ENCODE results near the gene OR4F15.
"Not testable (repeated sequence)": the region's sequence is repeated elsewhere in the genome, so short reads cannot be mapped to it uniquely, and the experiment has no call there.

The OR4F15 gene

GRCh38 chr15:101811902-101812301 lies at the start of gene OR4F15:
OR4F15 (plus strand) TSS chr15:101812202; CDS start chr15:101818187, 5,985 bp downstream.
- no peak for DNase-seq

GRCh38 chr15:101764669-101765339 lies 47.2 kb upstream of the OR4F15 start:
- DNase-seq, result not testable (repeated sequence)

- not testable (repeated sequence) for DNase-seq
These were observed 46.7 kb upstream of the OR4F15 start for GRCh38 chr15:101765340-101765671.

GRCh38 chr15:101765772-101766456 lies 46.1 kb upstream of the OR4F15 start:
- no peak for DNase-seq

- not testable (repeated sequence) for DNase-seq
These were observed 44.8 kb upstream of the OR4F15 start for GRCh38 chr15:101767083-101767640.

- no peak for DNase-seq
These were observed 39.1 kb upstream of the OR4F15 start for GRCh38 chr15:101772921-101773320.

GRCh38 chr15:101773496-101774100 lies 38.4 kb upstream of the OR4F15 start:
- DNase-seq, result no peak

GRCh38 chr15:101775136-101775535 lies 36.9 kb upstream of the OR4F15 start:
- no peak for DNase-seq

GRCh38 chr15:101778576-101778975 lies 33.4 kb upstream of the OR4F15 start:
- not testable (repeated sequence) for DNase-seq

- DNase-seq, result not testable (repeated sequence)
These were observed 31.8 kb upstream of the OR4F15 start for GRCh38 chr15:101780225-101780624.

- DNase-seq, result no peak
These were observed 30.1 kb upstream of the OR4F15 start for GRCh38 chr15:101781928-101782327.

GRCh38 chr15:101784644-101785043 lies 27.4 kb upstream of the OR4F15 start:
- DNase-seq, result no peak

GRCh38 chr15:101786422-101786821 lies 25.6 kb upstream of the OR4F15 start:
- DNase-seq, result not testable (repeated sequence)

- DNase-seq, result not testable (repeated sequence)
These were observed 24.0 kb upstream of the OR4F15 start for GRCh38 chr15:101788001-101788400.

- DNase-seq, result not testable (repeated sequence)
These were observed 23.3 kb upstream of the OR4F15 start for GRCh38 chr15:101788503-101789269.

GRCh38 chr15:101790748-101791147 lies 21.3 kb upstream of the OR4F15 start:
- not testable (repeated sequence) for DNase-seq

- not testable (repeated sequence) for DNase-seq
These were observed 18.0 kb upstream of the OR4F15 start for GRCh38 chr15:101793981-101794380.

- DNase-seq, result no peak
These were observed 16.5 kb upstream of the OR4F15 start for GRCh38 chr15:101795455-101795854.

- DNase-seq, result no peak
These were observed 12.3 kb upstream of the OR4F15 start for GRCh38 chr15:101799665-101800064.

GRCh38 chr15:101801048-101801447 lies 11.0 kb upstream of the OR4F15 start:
- DNase-seq, result no peak

- DNase-seq, result no peak
These were observed 8.8 kb upstream of the OR4F15 start, which contains the start of gene OR4F6 for GRCh38 chr15:101803209-101803608. OR4F6 (plus strand) TSS chr15:101803509; CDS start chr15:101805720, 2,211 bp downstream.

GRCh38 chr15:101803676-101804075 lies 8.3 kb upstream of the OR4F15 start:
- no peak for DNase-seq

- no peak for DNase-seq
These were observed 7.6 kb upstream of the OR4F15 start for GRCh38 chr15:101804375-101804774.

All from activated gamma-delta T cell treated with Interleukin-2 at 50 U/mL for 16 hours (primary cell).